ENCODE measurements around the gene HMOX1. TPM values are rescaled to one million over a fixed set of nuclear protein-coding genes. Genes with fewer than 3 reads are reported as not detected.

HMOX1 gene, protein sequence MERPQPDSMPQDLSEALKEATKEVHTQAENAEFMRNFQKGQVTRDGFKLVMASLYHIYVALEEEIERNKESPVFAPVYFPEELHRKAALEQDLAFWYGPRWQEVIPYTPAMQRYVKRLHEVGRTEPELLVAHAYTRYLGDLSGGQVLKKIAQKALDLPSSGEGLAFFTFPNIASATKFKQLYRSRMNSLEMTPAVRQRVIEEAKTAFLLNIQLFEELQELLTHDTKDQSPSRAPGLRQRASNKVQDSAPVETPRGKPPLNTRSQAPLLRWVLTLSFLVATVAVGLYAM
- 1.3 and 1.8 TPM in 2 replicates for total RNA-seq (2014; rRNA removed; shearing (Covaris generic); ENCODE audit: low replicate concordance)

- Histone ChIP-seq H3K36me3 (ENCODE audit: insufficient read depth, low read length) (no peaks in the 10 kb centered on the region), H3K27me3 (ENCODE audit: low read length) (no peaks in the 10 kb centered on the region), H3K79me2 (ENCODE audit: low read length) (no peaks in the 10 kb centered on the region), H3K27ac (ENCODE audit: low read length) (no peak within 1 kb of the TSS), H3K9me3 (ENCODE audit: low read length) (no peaks in the 10 kb centered on the region), H3K4me2 (ENCODE audit: low read depth, low read length, poor library complexity, severe bottlenecking) (peak within 1 kb of the TSS; percentile 56), H3K9ac (ENCODE audit: low read length) (peak within 1 kb of the TSS; percentile 15), H2AFZ (ENCODE audit: low read length) (no peak within 1 kb of the TSS), H4K20me1 (ENCODE audit: insufficient read depth, low read depth, low read length) (no peaks in the 10 kb centered on the region), H3K4me1 (ENCODE audit: low read length) (peaks cover 53% of the 10 kb centered on the region), H3K9me2 (replicated peaks; ENCODE audit: insufficient read depth, low read length) (no peaks in the 10 kb centered on the region), H3K4me3 (ENCODE audit: low read length) (peak within 1 kb of the TSS; percentile 53; the same call in 1 of the 2 replicates)
- DNase-seq, result peak; percentile 73
Measured at GRCh38 chr22:35380537-35381423, at the start of gene HMOX1. TSS of gene HMOX1 (plus strand) at chr22:35381096. CDS start at chr22:35381174, 78 bp downstream.

DNA sequence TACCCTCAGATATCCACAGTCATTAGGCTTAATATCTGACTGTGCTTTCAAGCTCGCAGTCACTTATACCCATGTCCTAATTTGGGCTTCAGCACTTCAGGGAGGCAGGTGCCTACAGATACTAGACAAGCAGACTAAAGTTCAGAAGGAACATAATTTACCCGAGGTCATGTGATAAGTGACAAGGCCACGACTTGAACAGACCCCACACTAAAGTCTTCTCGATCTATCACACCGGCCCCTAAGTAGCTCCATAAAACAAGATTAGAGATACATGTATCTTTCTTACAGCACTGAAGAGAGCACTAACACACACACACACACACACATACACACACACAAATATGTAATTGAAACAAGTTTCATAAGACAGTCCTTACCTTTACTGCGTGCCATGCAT lies 48.6 kb upstream of the HMOX1 start:
- Histone ChIP-seq H2AFZ (ENCODE audit: low read length) (no peak overlapping the region), H3K9me2 (replicated peaks; ENCODE audit: insufficient read depth, low read length) (no peaks in the 10 kb centered on the region), H4K20me1 (ENCODE audit: insufficient read depth, low read depth, low read length) (no peaks in the 10 kb centered on the region), H3K4me2 (ENCODE audit: low read depth, low read length, poor library complexity, severe bottlenecking) (no peak overlapping the region), H3K9ac (ENCODE audit: low read length) (no peak overlapping the region), H3K36me3 (ENCODE audit: insufficient read depth, low read length) (no peaks in the 10 kb centered on the region), H3K9me3 (ENCODE audit: low read length) (no peaks in the 10 kb centered on the region), H3K27me3 (ENCODE audit: low read length) (no peaks in the 10 kb centered on the region), H3K4me3 (ENCODE audit: low read length) (no peak overlapping the region), H3K79me2 (ENCODE audit: low read length) (no peaks in the 10 kb centered on the region), H3K27ac (ENCODE audit: low read length) (no peak overlapping the region), H3K4me1 (ENCODE audit: low read length) (peaks cover 12% of the 10 kb centered on the region)
- DNase-seq, result no peak

- no peaks in the 10 kb centered on the region for H3K27me3 ChIP-seq (ENCODE audit: low read length)
- no peaks in the 10 kb centered on the region for H4K20me1 ChIP-seq (ENCODE audit: insufficient read depth, low read depth, low read length)
- no peak overlapping the region for H3K4me2 ChIP-seq (ENCODE audit: low read depth, low read length, poor library complexity, severe bottlenecking)
- H2AFZ ChIP-seq (ENCODE audit: low read length), result no peak overlapping the region
- no peaks in the 10 kb centered on the region for H3K9me3 ChIP-seq (ENCODE audit: low read length)
- no peaks in the 10 kb centered on the region for H3K9me2 ChIP-seq (replicated peaks; ENCODE audit: insufficient read depth, low read length)
- no peak overlapping the region for H3K4me3 ChIP-seq (ENCODE audit: low read length)
- no peak overlapping the region for H3K27ac ChIP-seq (ENCODE audit: low read length)
- peaks cover 12% of the 10 kb centered on the region for H3K4me1 ChIP-seq (ENCODE audit: low read length)
- no peak overlapping the region for H3K9ac ChIP-seq (ENCODE audit: low read length)
- H3K36me3 ChIP-seq (ENCODE audit: insufficient read depth, low read length), result no peaks in the 10 kb centered on the region
- no peaks in the 10 kb centered on the region for H3K79me2 ChIP-seq (ENCODE audit: low read length)
- no peak for DNase-seq
Measured at GRCh38 chr22:35333220-35333619, 47.7 kb upstream of the HMOX1 start.

- H3K9ac ChIP-seq (ENCODE audit: low read length), result no peak overlapping the region
- H3K27ac ChIP-seq (ENCODE audit: low read length), result no peak overlapping the region
- peaks cover 12% of the 10 kb centered on the region for H3K4me1 ChIP-seq (ENCODE audit: low read length)
- no peak overlapping the region for H3K4me2 ChIP-seq (ENCODE audit: low read depth, low read length, poor library complexity, severe bottlenecking)
- no peaks in the 10 kb centered on the region for H3K9me2 ChIP-seq (replicated peaks; ENCODE audit: insufficient read depth, low read length)
- no peaks in the 10 kb centered on the region for H3K27me3 ChIP-seq (ENCODE audit: low read length)
- H3K79me2 ChIP-seq (ENCODE audit: low read length), result no peaks in the 10 kb centered on the region
- no peaks in the 10 kb centered on the region for H4K20me1 ChIP-seq (ENCODE audit: insufficient read depth, low read depth, low read length)
- H3K9me3 ChIP-seq (ENCODE audit: low read length), result no peaks in the 10 kb centered on the region
- H2AFZ ChIP-seq (ENCODE audit: low read length), result no peak overlapping the region
- H3K4me3 ChIP-seq (ENCODE audit: low read length), result no peak overlapping the region
- DNase-seq, result no peak
- H3K36me3 ChIP-seq (ENCODE audit: insufficient read depth, low read length), result no peaks in the 10 kb centered on the region
Measured at GRCh38 chr22:35334004-35334403, 46.9 kb upstream of the HMOX1 start.

- Histone ChIP-seq H2AFZ (ENCODE audit: low read length) (no peak overlapping the region), H3K9ac (ENCODE audit: low read length) (no peak overlapping the region), H3K27ac (ENCODE audit: low read length) (no peak overlapping the region), H3K27me3 (ENCODE audit: low read length) (no peaks in the 10 kb centered on the region), H3K4me1 (ENCODE audit: low read length) (peaks cover 3% of the 10 kb centered on the region), H3K9me2 (replicated peaks; ENCODE audit: insufficient read depth, low read length) (no peaks in the 10 kb centered on the region), H3K4me2 (ENCODE audit: low read depth, low read length, poor library complexity, severe bottlenecking) (no peak overlapping the region), H4K20me1 (ENCODE audit: insufficient read depth, low read depth, low read length) (no peaks in the 10 kb centered on the region), H3K4me3 (ENCODE audit: low read length) (no peak overlapping the region), H3K9me3 (ENCODE audit: low read length) (no peaks in the 10 kb centered on the region), H3K79me2 (ENCODE audit: low read length) (no peaks in the 10 kb centered on the region), H3K36me3 (ENCODE audit: insufficient read depth, low read length) (no peaks in the 10 kb centered on the region)
- DNase-seq, result no peak
Measured at GRCh38 chr22:35335468-35335867, 45.4 kb upstream of the HMOX1 start.

DNA sequence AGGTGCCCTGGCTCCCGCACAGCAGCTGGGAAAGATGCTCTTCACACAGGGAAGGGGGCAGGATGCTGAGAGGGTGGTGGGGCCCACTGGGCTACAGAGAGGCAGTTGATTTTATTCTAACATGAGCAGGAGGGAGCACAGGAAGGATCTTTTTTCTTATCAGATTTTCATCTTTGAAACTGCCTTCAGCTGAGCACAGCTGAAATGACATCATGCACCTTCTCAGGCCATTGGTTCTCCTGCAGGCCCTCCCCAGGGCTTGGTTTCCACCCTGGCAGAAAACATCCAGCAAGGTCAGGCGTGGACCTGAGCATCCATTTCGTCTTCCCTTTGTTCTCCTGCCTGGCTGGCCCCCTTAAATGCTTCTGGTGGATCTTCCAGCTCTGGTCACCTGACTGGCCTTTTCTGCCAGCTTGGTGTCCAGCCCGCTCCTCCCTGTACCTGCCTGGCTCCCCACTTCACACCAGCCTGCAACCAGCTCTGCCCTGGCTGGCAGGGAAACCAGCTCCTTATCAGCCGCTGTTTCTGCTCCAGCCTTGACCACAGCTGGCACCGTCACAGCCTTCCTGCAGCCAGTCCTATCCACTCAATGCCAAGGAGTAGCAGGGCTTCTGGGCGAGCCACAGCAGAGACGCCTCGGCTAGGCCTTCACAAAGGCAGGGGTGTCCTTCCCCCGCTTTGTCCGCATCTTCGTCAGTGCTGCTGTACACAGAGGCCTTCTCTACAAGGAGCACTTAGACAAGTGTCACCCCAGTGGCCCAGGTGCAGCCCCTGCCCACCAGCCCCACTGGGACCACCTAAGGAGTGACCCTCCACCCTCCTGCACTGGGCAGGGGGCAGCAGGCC lies 44.7 kb upstream of the HMOX1 start:
- Histone ChIP-seq H3K9me2 (replicated peaks; ENCODE audit: insufficient read depth, low read length) (no peaks in the 10 kb centered on the region), H4K20me1 (ENCODE audit: insufficient read depth, low read depth, low read length) (no peaks in the 10 kb centered on the region), H3K9me3 (ENCODE audit: low read length) (no peaks in the 10 kb centered on the region), H3K27ac (ENCODE audit: low read length) (no peak overlapping the region), H2AFZ (ENCODE audit: low read length) (no peak overlapping the region), H3K79me2 (ENCODE audit: low read length) (no peaks in the 10 kb centered on the region), H3K9ac (ENCODE audit: low read length) (no peak overlapping the region), H3K36me3 (ENCODE audit: insufficient read depth, low read length) (no peaks in the 10 kb centered on the region), H3K4me3 (ENCODE audit: low read length) (no peak overlapping the region), H3K4me1 (ENCODE audit: low read length) (peaks cover 5% of the 10 kb centered on the region), H3K4me2 (ENCODE audit: low read depth, low read length, poor library complexity, severe bottlenecking) (no peak overlapping the region), H3K27me3 (ENCODE audit: low read length) (no peaks in the 10 kb centered on the region)
- DNase-seq, result no peak

DNA sequence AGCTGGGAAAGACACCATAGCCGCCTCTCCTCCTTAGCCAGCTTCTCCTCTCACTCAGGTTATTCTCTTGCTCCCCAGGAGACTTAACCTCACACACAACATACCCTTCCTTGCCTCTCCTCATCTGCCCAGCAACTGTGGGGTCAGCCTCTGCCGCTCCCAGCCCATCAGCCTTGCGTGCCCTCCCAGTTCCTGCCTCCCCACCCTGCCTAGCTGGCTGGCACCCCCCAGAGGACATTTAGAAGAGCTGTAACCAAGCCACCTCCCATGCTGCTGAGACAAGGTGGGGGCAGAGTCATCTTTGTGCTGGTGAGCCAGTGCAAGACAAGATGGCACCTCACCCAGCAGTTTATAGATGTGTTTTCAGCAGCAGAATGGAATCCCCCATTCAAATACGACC lies 43.0 kb upstream of the HMOX1 start:
- Histone ChIP-seq H2AFZ (ENCODE audit: low read length) (no peak overlapping the region), H4K20me1 (ENCODE audit: insufficient read depth, low read depth, low read length) (no peaks in the 10 kb centered on the region), H3K4me1 (ENCODE audit: low read length) (peaks cover 13% of the 10 kb centered on the region), H3K27ac (ENCODE audit: low read length) (no peak overlapping the region), H3K4me2 (ENCODE audit: low read depth, low read length, poor library complexity, severe bottlenecking) (no peak overlapping the region), H3K27me3 (ENCODE audit: low read length) (no peaks in the 10 kb centered on the region), H3K4me3 (ENCODE audit: low read length) (no peak overlapping the region), H3K9ac (ENCODE audit: low read length) (no peak overlapping the region), H3K9me2 (replicated peaks; ENCODE audit: insufficient read depth, low read length) (no peaks in the 10 kb centered on the region), H3K36me3 (ENCODE audit: insufficient read depth, low read length) (no peaks in the 10 kb centered on the region), H3K9me3 (ENCODE audit: low read length) (no peaks in the 10 kb centered on the region), H3K79me2 (ENCODE audit: low read length) (no peaks in the 10 kb centered on the region)
- peak; percentile 66 for DNase-seq
